Tibial artery (tissue), 4 donors: ENCODE results near the gene PTPRN2.

ENCODE experiments used
- DNase-seq, 2 donors: peaks; one replicate each; pipeline ENCODE4 v3.0.0-alpha.2; 2019
- H3K27ac ChIP-seq, 2 donors: fragments of 200-600 bp; sonication (generic) in 1 of 2; 1 replicate in 1 of 2; 2 replicates in 1 of 2; pipeline ENCODE4 v1.5.1; 2018 to 2019; ENCODE audit warnings: mild to moderate bottlenecking in 1 of 2
- H3K27me3 ChIP-seq, 2 donors: fragments of 200-600 bp; sonication (generic) in 1 of 2; one replicate each; pipeline versions ENCODE4 v1.5.1 to v1.6.0; 2016 to 2019
- H3K36me3 ChIP-seq, 3 donors: fragments of 200-600 bp; sonication (generic) in 2 of 3; one replicate each; pipeline ENCODE4 v1.5.1; 2016 to 2019; ENCODE audit warnings: mild to moderate bottlenecking in 2 of 3
- H3K4me1 ChIP-seq, 4 donors: fragments of 200-600 bp; sonication (generic) in 2 of 4; 1 replicate in 3 of 4; 2 replicates in 1 of 4; pipeline ENCODE4 v1.5.1; 2016 to 2019
- H3K4me3 ChIP-seq, 2 donors: fragments of 200-600 bp; sonication (generic) in 1 of 2; 1 replicate in 1 of 2; 2 replicates in 1 of 2; pipeline ENCODE4 v1.5.1; 2018 to 2019; ENCODE audit warnings: mild to moderate bottlenecking in 2 of 2
- H3K9me3 ChIP-seq, 3 donors: fragments of 200-600 bp; sonication (generic) in 1 of 3; one replicate each; pipeline ENCODE4 v1.5.1; 2016 to 2019
- intact Hi-C: fragments of 100-400 bp; cut with DNase I; formaldehyde crosslinking; loops from one replicate; pipeline ENCODE4 v1.15.0; 2023; ENCODE audit warnings: low total_unique reads
- TF ChIP-seq, protein P1 (sequence below), 2 experiments: fragments of 200-600 bp in 1 of 2; fragments of 450-650 bp in 1 of 2; IDR thresholded peaks; one replicate each; pipeline ENCODE4 v1.5.1; 2017 to 2019; ENCODE audit warnings: antibody characterized with exemption in 2 of 2, mild to moderate bottlenecking in 1 of 2, moderate library complexity in 1 of 2

The PTPRN2 gene

GRCh38 chr7:158560386-158560785, 27.2 kb downstream of the PTPRN2 start:
- DNase-seq, result no peak
- Histone ChIP-seq H3K9me3 (no peaks in the 10 kb centered on the region), H3K4me1 (no peaks in the 10 kb centered on the region), H3K27me3 (peaks cover 0 to 24% of the 10 kb centered on the region in 2 donors), H3K4me3 (no peak overlapping the region), H3K27ac (no peak overlapping the region), H3K36me3 (no peaks in the 10 kb centered on the region)
- TF ChIP-seq, protein P1, sequence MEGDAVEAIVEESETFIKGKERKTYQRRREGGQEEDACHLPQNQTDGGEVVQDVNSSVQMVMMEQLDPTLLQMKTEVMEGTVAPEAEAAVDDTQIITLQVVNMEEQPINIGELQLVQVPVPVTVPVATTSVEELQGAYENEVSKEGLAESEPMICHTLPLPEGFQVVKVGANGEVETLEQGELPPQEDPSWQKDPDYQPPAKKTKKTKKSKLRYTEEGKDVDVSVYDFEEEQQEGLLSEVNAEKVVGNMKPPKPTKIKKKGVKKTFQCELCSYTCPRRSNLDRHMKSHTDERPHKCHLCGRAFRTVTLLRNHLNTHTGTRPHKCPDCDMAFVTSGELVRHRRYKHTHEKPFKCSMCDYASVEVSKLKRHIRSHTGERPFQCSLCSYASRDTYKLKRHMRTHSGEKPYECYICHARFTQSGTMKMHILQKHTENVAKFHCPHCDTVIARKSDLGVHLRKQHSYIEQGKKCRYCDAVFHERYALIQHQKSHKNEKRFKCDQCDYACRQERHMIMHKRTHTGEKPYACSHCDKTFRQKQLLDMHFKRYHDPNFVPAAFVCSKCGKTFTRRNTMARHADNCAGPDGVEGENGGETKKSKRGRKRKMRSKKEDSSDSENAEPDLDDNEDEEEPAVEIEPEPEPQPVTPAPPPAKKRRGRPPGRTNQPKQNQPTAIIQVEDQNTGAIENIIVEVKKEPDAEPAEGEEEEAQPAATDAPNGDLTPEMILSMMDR (IDR thresholded peaks at IDR 0.05), result no peak
- intact Hi-C loops, result no loop called here

GRCh38 chr7:158559356-158559755, 28.3 kb downstream of the PTPRN2 start:
- peak in 1 of 2 donors; percentile 23 for DNase-seq
- Histone ChIP-seq H3K4me3 (no peak overlapping the region), H3K27me3 (peaks cover 0 to 18% of the 10 kb centered on the region in 2 donors), H3K36me3 (no peaks in the 10 kb centered on the region), H3K9me3 (no peaks in the 10 kb centered on the region), H3K27ac (no peak overlapping the region), H3K4me1 (no peaks in the 10 kb centered on the region)
- TF ChIP-seq, protein P1 (IDR thresholded peaks at IDR 0.05), result no peak
- intact Hi-C loops, result no loop called here

DNA sequence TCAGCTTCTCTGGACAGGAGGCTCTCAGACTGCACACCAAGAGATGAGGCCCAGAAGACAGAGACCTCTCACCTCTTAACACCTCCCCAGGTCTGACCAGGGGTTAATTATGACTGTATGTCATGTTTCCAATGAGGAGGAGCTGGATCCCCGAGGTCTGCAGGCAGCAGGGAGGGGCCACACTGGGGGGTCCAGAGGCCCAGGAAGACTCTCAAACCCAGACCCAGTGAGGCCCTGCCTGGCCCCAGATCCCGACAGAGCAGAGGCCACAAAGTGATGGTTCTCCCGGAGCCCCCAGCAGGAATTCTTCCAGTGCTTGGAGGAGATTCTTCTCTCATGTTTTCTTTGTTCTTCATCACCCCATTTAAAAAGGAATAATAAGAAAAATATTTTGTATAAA, 28.8 kb downstream of the PTPRN2 start:
- Histone ChIP-seq H3K27me3 (peaks cover 0 to 18% of the 10 kb centered on the region in 2 donors), H3K4me1 (no peaks in the 10 kb centered on the region), H3K9me3 (no peaks in the 10 kb centered on the region), H3K4me3 (no peak overlapping the region), H3K36me3 (no peaks in the 10 kb centered on the region), H3K27ac (no peak overlapping the region)
- DNase-seq, result peak in 1 of 2 donors; percentile 13
- intact Hi-C loops, result no loop called here
- TF ChIP-seq, protein P1 (IDR thresholded peaks at IDR 0.05), result no peak

GRCh38 chr7:158557441-158557755, 30.2 kb downstream of the PTPRN2 start:
- DNase-seq, result peak in 1 of 2 donors; percentile 38
- Histone ChIP-seq H3K27me3 (peaks cover 0 to 19% of the 10 kb centered on the region in 2 donors), H3K9me3 (no peaks in the 10 kb centered on the region), H3K27ac (no peak overlapping the region), H3K36me3 (no peaks in the 10 kb centered on the region), H3K4me1 (no peaks in the 10 kb centered on the region), H3K4me3 (no peak overlapping the region)
- TF ChIP-seq, protein P1 (IDR thresholded peaks at IDR 0.05), result no peak
- intact Hi-C loops, result no loop called here

GRCh38 chr7:158556721-158557440, 30.7 kb downstream of the PTPRN2 start:
- DNase-seq, result peak in 1 of 2 donors; percentile 54
- H3K27me3 ChIP-seq, result peaks cover 0 to 16% of the 10 kb centered on the region in 2 donors
- H3K4me1 ChIP-seq, result no peaks in the 10 kb centered on the region
- H3K36me3 ChIP-seq, result no peaks in the 10 kb centered on the region
- H3K9me3 ChIP-seq, result no peaks in the 10 kb centered on the region
- TF ChIP-seq, protein P1 (IDR thresholded peaks at IDR 0.05), result no peak
- H3K4me3 ChIP-seq, result no peak overlapping the region
- intact Hi-C loops, result no loop called here
- H3K27ac ChIP-seq, result no peak overlapping the region
